PC-9 (cell line): ENCODE measurements around the gene REV1. TPM values are rescaled to one million over a fixed set of nuclear protein-coding genes. Genes with fewer than 3 reads are reported as not detected.
A peak's percentile ranks its signal among the peaks of the same experiment; 100 is the strongest.

Experiments used
- BruUV-seq: library from RNA; stranded (reverse); fragments of 400-500 nt; replicated peaks from 2 replicates; lab custom pipeline; 2021; lab: Mats Ljungman, UMichigan
- CTCF ChIA-PET: fragments of 300-600 bp; sonication (Branson Sonifier 250); formaldehyde crosslinking; loops from one replicate; lab custom pipeline; 2022; ENCODE audit warnings: antibody characterized with exemption; lab: Charles Lee
- POLR2A ChIA-PET: fragments of 300-600 bp; sonication (Branson Sonifier 250); formaldehyde crosslinking; loops from one replicate; lab custom pipeline; 2022; ENCODE audit warnings: antibody characterized with exemption; ENCODE audit not compliant: unreplicated experiment; lab: Charles Lee
- DNase-seq, 2 experiments: peaks; one replicate each; pipeline versions ENCODE4 v3.0.0 to v3.0.0-alpha.2; 2015 to 2022; ENCODE audit warnings: mixed read lengths in 1 of 2
- H2AFZ ChIP-seq: fragments of 200-600 bp; sonication (generic); 2 replicates; pipeline ENCODE4 v1.8.1; 2017; ENCODE audit warnings: antibody characterized with exemption
- H3F3A ChIP-seq: fragments of 200-600 bp; sonication (generic); 2 replicates; pipeline ENCODE4 v1.8.1; 2017; ENCODE audit warnings: antibody characterized with exemption, mild to moderate bottlenecking, low read depth; ENCODE audit not compliant: insufficient read depth
- H3K27ac ChIP-seq: fragments of 200-600 bp; sonication (generic); 2 replicates; pipeline ENCODE4 v1.6.1; 2016; ENCODE audit warnings: mixed run types
- H3K27me3 ChIP-seq: fragments of 200-600 bp; sonication (generic); 2 replicates; pipeline ENCODE4 v1.6.1; 2016; ENCODE audit warnings: low read depth, mixed run types; ENCODE audit not compliant: insufficient read depth
- H3K36me3 ChIP-seq: fragments of 200-600 bp; sonication (generic); 2 replicates; pipeline ENCODE4 v1.6.1; 2016; ENCODE audit warnings: low read depth, mixed run types
- H3K4me1 ChIP-seq: fragments of 200-600 bp; sonication (generic); replicated peaks from 2 replicates; pipeline ENCODE4 v1.6.1; 2016; ENCODE audit warnings: mixed run types; ENCODE audit not compliant: insufficient read depth
- H3K4me2 ChIP-seq: fragments of 200-600 bp; sonication (generic); 2 replicates; pipeline ENCODE4 v1.6.1; 2017; ENCODE audit warnings: mixed run types
- H3K4me3 ChIP-seq: fragments of 200-600 bp; sonication (generic); 2 replicates; pipeline ENCODE4 v1.6.1; 2016; ENCODE audit warnings: mixed run types
- H3K79me2 ChIP-seq: fragments of 200-600 bp; sonication (generic); 2 replicates; pipeline ENCODE4 v1.6.1; 2017; ENCODE audit warnings: low read depth, mixed run types
- H3K9me2 ChIP-seq: fragments of 200-600 bp; sonication (generic); 2 replicates; pipeline ENCODE4 v1.8.1; 2017; ENCODE audit warnings: mild to moderate bottlenecking; ENCODE audit not compliant: insufficient read depth
- H3K9me3 ChIP-seq: fragments of 200-600 bp; sonication (generic); 2 replicates; pipeline ENCODE4 v1.8.1; 2016; ENCODE audit warnings: low read depth; ENCODE audit not compliant: insufficient read depth
- H4K20me1 ChIP-seq: fragments of 200-600 bp; sonication (generic); 2 replicates; pipeline ENCODE4 v1.8.1; 2017; ENCODE audit not compliant: insufficient read depth
- EZH2 ChIP-seq: fragments of 200-600 bp; sonication (generic); IDR thresholded peaks from 2 replicates; pipeline ENCODE4 v1.8.0; 2017; ENCODE audit warnings: antibody characterized with exemption, low read depth
- intact Hi-C: fragments of 100-400 bp; cut with micrococcal nuclease; formaldehyde crosslinking; loops from one replicate; pipeline ENCODE4 v1.10.0; 2022; ENCODE audit not compliant: unreplicated experiment
- total RNA-seq: library from RNA; stranded (reverse); gene quantifications from 2 replicates; pipeline ENCODE4 v1.2.3, GENCODE V29; 2021
- TF ChIP-seq, protein P1 (sequence below): fragments of 200-600 bp; sonication (generic); conservative IDR thresholded peaks from 2 replicates; pipeline ENCODE4 v1.6.1; 2017; ENCODE audit warnings: mixed run types, antibody characterized with exemption, mild to moderate bottlenecking, moderate library complexity

The REV1 gene
- total RNA-seq, 1 experiment from 2014 or later, result 50.5 TPM

DNA sequence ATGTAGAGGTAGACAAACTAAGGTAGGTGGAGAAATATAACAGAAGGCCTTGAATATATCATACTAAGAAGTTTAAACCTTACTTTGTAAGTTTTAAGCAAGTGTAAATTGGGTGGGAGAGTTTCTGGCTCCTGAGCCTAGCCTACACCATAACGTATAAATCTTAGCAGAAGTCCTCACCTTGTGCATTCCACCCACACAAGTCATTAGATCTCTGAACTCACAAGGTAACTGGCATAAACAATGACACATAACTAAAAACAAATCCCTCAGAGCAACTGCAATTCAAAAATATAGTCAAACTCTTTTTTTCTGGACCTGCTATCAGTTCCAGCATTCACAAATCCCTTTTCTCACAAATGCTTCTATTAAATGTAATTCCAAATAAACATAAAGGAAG is 9.4 kb downstream of the REV1 start:
- no peak overlapping the region for H2AFZ ChIP-seq
- H3K4me1 ChIP-seq, result peaks cover 3% of the 10 kb centered on the region
- H3K9me2 ChIP-seq, result no peaks in the 10 kb centered on the region
- BruUV-seq, result no TSS peak
- no peak overlapping the region for H3K27ac ChIP-seq
- ChIA-PET POLR2A (no interaction called here), CTCF (no interaction called here)
- H3K4me2 ChIP-seq, result no peak overlapping the region
- peaks cover 72% of the 10 kb centered on the region for H4K20me1 ChIP-seq
- DNase-seq, result peak in 1 of 2 experiments; percentile 57
- H3K79me2 ChIP-seq, result peaks cover 99% of the 10 kb centered on the region
- no peak overlapping the region for H3K4me3 ChIP-seq
- intact Hi-C loops, result no loop called here
- H3K9me3 ChIP-seq, result no peaks in the 10 kb centered on the region
- TF ChIP-seq EZH2, result no peak
- TF ChIP-seq, protein P1, sequence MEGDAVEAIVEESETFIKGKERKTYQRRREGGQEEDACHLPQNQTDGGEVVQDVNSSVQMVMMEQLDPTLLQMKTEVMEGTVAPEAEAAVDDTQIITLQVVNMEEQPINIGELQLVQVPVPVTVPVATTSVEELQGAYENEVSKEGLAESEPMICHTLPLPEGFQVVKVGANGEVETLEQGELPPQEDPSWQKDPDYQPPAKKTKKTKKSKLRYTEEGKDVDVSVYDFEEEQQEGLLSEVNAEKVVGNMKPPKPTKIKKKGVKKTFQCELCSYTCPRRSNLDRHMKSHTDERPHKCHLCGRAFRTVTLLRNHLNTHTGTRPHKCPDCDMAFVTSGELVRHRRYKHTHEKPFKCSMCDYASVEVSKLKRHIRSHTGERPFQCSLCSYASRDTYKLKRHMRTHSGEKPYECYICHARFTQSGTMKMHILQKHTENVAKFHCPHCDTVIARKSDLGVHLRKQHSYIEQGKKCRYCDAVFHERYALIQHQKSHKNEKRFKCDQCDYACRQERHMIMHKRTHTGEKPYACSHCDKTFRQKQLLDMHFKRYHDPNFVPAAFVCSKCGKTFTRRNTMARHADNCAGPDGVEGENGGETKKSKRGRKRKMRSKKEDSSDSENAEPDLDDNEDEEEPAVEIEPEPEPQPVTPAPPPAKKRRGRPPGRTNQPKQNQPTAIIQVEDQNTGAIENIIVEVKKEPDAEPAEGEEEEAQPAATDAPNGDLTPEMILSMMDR, result no peak
- H3K36me3 ChIP-seq, result 0 out of 2 replicates have a peak, but pooled peaks cover 5% of the 10 kb centered on the region
- peaks cover under 1% of the 10 kb centered on the region; the same call in 1 of the 2 replicates for H3F3A ChIP-seq
- H3K27me3 ChIP-seq, result no peaks in the 10 kb centered on the region

DNA sequence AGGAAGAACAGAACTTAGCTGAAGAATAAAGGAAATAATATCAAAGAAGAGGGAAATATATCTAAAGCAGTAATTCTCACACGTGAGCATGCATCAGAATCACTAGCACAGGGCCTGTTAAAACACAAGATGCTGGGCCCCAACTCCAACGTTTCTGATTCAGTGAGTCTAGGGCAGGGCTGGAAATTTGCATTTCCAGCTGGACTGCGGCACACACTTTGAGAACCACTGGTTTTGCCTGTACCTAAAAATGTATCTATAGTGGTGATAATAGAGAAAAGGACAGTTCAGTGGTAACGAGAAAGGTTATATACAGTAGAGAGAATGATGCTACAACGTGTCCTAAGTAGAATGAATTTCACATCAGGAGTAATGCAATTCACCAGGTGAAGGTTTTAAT is 11.2 kb downstream of the REV1 start:
- CTCF ChIA-PET, result no interaction called here
- Histone ChIP-seq H3K9me2 (no peaks in the 10 kb centered on the region), H3K79me2 (peaks cover 99% of the 10 kb centered on the region), H3K4me2 (no peak overlapping the region), H2AFZ (no peak overlapping the region), H3F3A (peaks cover 7% of the 10 kb centered on the region; the same call in 1 of the 2 replicates), H3K4me1 (peaks cover 8% of the 10 kb centered on the region), H3K27me3 (no peaks in the 10 kb centered on the region), H3K9me3 (no peaks in the 10 kb centered on the region), H3K36me3 (0 out of 2 replicates have a peak, but pooled peaks cover 5% of the 10 kb centered on the region), H3K4me3 (no peak overlapping the region), H4K20me1 (peaks cover 72% of the 10 kb centered on the region), H3K27ac (no peak overlapping the region)
- no TSS peak for BruUV-seq
- DNase-seq, result peak in 1 of 2 experiments; percentile 9
- intact Hi-C loops, result no loop called here
- TF ChIP-seq EZH2, result no peak
- TF ChIP-seq, protein P1, result no peak
- POLR2A ChIA-PET, result no interaction called here

DNA sequence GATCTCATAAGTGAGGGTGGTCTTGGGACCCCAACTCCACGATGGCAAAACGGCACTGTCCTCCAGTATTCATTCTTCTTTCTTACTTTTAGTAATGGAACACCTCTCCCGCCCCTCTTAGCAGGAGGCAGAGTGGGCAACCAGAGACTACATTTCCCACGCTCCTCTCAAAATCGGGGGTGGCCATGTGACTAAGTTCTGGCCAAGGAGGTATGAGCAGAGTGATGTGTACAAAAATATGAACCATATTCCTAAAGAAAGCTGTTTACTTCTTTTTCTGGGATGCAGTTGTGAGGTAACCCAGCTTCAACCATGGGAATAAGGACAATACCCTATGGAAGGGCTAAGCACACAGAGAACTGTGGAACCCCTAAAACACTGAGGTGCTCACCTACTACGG is 12.8 kb downstream of the REV1 start:
- H3K9me3 ChIP-seq, result no peaks in the 10 kb centered on the region
- H3K36me3 ChIP-seq, result 0 out of 2 replicates have a peak, but pooled peaks cover 5% of the 10 kb centered on the region
- no TSS peak for BruUV-seq
- peaks cover 7% of the 10 kb centered on the region; the same call in 1 of the 2 replicates for H3F3A ChIP-seq
- CTCF ChIA-PET, result no interaction called here
- peaks cover 65% of the 10 kb centered on the region for H4K20me1 ChIP-seq
- H3K4me2 ChIP-seq, result no peak overlapping the region
- peaks cover 8% of the 10 kb centered on the region for H3K4me1 ChIP-seq
- no peaks in the 10 kb centered on the region for H3K27me3 ChIP-seq
- no peak for DNase-seq
- H3K27ac ChIP-seq, result no peak overlapping the region
- H3K4me3 ChIP-seq, result no peak overlapping the region
- H3K79me2 ChIP-seq, result peaks cover 99% of the 10 kb centered on the region
- POLR2A ChIA-PET, result interaction anchor here (0.7 kb wide), 1 partner anchor 917 kb away, joined by 6 read pairs; no protein-coding TSS in a partner anchor
- TF ChIP-seq, protein P1, result no peak
- no peak for TF ChIP-seq EZH2
- intact Hi-C loops, result no loop called here
- no peak overlapping the region for H2AFZ ChIP-seq
- no peaks in the 10 kb centered on the region for H3K9me2 ChIP-seq
